Effector CD4-positive, alpha-beta T cell (primary cell): ENCODE measurements around the gene FGFR2.

Source experiments
- DNase-seq: peaks from one replicate; pipeline ENCODE4 v3.0.0-alpha.2; 2020

FGFR2 gene

DNA sequence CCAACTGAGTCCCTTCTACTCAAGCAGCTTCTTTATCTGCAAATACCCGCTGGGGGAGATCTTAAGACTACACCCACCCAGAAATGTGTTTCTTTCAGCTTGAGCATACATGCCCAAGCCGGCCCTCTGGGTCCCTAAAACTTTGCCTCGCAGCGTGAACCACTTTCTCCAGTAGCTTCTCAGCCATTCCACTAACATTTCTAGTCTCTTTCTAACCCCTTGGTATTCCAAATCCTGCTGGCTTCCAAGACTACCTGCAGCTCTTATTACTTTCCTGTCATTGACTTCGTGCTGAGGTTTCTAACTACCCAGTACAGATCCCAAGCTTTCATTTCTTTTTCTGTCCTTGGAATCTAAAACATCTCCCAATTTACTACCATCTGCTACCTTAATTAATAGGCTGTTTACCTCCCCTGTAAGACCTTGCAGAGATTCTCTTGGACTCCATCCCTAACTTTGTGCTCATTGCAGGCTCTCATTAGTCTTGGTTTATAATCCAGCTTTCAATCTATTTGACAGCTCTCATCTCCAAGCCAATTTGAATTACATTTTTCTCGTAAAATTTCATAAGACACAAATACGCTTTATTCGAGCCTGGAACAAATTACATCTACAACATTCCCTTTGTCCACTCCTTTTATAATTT, 153.6 kb downstream of the FGFR2 start:
- DNase-seq, result no peak

DNA sequence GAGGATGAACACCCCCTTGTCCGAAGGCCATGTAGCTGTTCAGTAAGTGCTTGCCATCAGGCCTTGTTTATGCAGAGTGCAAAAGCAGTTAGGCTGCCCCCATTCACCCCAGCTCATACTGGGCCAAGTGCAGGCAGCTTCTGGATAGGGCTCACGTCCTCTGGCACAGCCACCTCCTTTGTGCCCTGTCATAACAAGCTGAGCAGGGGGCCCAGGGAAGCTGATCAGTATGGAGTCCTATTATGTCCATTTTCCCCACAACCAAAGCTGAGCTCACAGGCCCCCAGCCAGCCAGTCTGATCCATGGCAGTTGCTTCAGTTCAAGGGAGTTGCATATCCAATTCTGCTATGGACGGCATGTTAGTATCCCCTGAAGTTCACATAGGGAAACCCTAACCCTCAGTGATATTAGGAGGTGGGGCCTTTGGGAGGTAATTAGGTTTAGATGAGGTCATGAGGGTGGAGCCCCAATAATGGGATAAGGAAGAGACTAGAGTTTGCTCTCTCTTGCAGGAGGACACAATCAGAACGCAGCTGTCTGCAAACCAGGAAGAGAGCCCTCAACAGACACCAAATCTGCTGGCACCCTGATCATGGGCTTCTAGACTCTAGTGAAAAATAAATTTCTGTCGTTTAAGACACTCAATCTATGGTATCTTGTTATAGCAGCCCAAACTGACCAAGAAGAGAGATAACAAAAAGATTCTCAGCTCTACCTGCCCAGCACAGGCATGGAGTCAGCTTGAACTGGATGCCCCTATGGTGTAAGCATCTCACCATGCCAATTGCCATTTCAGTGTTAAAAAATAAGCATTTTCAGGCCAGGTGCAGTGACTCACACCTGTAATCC, 155.9 kb downstream of the FGFR2 start:
- no peak for DNase-seq

DNA sequence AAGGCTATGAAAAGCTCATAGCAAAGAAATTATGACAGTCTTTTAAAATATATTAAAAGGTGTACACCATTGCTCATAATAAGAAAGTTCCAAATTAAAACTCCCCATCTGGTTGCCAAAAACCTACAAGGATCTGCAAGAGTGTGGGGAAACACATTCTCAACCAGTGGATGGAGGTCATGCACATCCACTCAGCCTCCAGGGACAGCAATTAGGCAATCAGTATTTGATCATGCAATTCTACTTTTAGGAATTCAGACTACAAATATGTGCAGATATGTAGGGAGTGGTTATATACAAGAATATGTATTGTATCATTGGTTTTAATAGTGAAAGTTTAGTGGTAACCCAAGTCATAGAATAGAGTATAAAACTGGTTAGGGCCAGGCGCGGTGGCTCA, 157.8 kb downstream of the FGFR2 start:
- DNase-seq, result no peak

DNA sequence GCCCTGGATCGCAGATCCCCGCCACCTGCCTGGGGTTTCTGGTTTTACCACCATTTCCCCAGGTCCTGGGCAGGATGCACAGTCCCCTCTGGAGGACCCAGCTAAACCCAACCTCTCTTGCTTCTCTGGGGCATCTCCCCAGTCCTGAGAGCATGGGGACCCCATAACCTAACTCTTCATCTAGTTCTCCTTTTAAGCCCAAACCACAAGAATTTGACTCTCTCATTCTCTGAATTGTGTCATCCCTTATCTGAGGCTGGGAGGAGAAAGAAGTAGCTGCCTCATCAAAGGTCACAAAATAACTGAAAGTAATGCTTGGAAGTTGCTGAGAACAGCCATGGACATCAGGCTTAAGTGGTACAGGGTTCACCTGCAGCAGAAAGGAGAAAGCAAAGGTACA, 159.9 kb downstream of the FGFR2 start:
- DNase-seq, result no peak

DNA sequence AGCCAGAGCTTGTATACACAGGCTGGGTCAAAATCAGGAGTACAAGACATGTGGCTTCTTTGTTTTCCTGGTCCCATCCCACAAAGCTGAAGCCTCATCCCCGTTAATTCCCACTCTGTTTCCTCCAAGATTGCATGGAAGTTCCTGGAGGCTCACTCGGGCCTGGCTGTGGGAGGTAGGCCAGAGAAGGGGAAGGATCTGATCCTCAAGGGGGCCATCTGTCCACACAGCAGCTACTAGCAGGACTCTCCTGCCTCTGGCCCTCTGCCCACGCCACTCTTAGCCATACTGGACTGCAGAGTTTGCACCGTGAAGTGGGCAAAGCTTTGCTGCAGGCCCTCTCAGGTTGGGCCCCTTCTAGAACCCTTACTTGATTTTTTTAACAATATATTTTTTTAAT, 160.6 kb downstream of the FGFR2 start:
- DNase-seq, result no peak

DNA sequence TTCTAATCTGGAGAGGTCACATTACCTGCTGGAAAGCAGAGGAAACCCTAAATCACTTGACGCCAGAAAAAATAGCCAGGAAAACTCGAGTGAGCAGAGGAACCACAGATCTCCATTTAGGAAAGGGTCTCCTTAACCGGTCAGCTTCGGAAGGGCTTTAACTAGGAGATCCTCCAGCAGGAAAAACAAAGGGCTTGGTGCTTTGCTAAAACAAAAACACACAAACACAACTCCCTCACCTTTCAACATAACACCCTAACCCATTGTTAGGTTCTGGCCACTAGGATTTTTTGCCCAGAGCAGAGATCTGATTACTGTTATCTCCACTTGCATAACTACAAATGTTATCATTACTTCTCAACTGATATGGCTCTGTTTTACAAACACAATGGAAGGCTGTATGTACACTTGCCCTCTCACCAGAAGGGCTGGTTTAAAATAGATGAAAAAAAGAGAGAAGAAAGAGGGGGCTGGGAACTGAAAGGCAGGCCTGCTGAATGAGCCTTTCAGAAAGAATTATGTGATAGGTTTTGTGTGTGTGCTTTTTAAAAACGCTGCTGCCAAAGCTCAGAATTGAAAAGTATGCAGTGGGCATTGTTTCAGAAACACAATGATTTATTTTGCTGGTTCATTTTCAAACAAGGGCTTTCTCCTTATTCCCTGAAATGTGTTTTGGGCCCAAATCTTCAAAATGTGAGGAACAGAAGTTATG, 161.5 kb downstream of the FGFR2 start:
- no peak for DNase-seq

DNA sequence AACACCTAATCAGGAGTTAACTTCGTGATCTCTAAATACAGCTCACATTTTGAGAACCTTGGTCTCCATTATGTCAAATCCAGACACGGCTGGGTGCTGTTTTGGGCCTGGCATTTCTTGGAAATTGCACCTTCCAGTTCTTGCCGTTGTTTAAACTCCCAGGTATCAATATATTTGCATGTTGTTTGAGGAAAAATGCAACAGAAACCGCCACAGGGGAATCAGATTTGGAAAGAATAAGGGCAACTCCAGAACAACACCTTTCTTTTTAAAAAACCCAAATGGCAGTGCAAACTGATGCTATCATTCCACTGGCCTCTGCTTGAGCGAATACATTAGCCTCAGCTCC, 162.0 kb downstream of the FGFR2 start:
- DNase-seq, result no peak

DNA sequence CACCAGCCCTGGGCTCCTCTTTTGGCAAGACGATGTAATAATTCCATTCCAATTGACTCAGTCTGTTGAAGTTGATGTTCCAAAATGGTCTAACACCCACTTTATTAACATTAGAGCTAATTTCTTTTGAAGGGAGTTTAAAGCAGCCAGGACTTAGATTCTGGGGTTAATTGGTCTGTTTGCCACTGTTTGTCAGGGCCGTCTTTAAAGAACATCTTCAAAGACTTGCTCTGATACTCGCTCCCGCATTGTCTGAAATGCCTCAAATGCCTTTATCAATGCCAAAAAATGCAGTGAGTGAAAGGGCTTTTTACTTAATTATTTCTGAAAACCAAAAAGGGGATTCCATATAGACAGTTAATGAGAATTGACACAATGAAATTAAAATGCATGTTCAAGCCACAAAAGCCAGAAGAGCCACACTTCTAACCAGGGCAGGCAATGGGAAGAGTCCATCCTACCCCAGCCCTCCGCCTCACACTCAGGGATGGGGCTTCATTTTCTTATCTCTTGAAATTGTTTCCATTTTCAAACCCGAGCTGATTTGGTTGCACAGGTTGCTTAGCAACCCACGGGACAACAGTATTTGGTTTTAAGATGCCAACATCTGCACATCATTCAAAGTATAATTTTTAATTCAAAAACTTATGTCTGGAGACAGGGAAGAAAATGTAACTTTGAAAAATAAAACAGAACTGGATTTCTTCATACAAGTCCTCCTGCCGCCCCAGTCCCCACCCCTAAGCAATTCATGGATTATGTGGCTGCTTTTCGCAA, 163.0 kb downstream of the FGFR2 start:
- no peak for DNase-seq

DNA sequence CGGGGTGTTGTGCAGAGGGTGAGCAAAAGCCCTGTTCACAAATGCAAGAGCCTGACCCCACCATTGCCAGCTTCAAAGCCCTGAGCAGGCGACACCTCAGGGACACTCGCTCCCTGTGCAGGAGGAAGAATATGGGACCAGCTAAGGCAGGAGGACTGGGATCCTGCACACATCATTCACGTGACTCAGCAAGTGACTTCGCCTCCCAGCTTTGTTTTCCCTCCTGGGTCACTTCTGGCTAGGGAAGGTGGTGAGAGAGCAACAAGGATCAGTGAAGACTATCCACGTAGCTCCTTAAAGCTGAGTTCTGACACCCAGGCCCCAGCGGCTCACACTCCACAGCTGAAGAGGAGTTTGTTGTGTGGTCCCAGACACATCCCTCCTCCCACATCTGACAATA, 164.3 kb downstream of the FGFR2 start:
- DNase-seq, result no peak

DNA sequence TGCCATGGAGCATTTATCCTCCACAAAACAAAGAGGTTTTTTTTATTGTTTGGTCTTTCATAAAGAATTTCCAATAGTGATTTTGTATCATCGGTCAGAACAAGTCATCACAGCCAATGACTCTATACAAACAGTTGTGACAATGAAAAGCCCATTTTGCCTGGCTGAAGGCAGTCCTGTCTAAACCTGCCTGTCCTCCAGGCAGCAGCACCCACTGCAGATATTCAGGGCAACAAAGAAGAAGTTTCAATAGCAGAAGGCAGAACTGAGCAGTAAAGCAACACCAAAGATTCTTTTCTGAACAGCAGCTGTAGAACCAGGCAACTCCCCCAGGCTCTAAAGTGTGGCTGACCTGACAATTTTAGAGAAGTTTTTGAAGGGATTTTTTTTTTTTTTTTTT, 169.4 kb downstream of the FGFR2 start:
- no peak for DNase-seq
